Coronary artery (tissue), 2 donors: ENCODE data around the gene CEP97.
A peak's percentile ranks its signal among the peaks of the same experiment; 100 is the strongest.

Source experiments
- DNase-seq: peaks from one replicate; pipeline ENCODE4 v3.0.0-alpha.2; 2017; ENCODE audit warnings: low spot score
- H3K27ac ChIP-seq, 2 donors: fragments of 200-600 bp; sonication (generic); one replicate each; pipeline ENCODE4 v1.5.1; 2016 to 2019
- H3K4me3 ChIP-seq: fragments of 200-600 bp; sonication (generic); 2 replicates; pipeline ENCODE4 v1.5.1; 2016; ENCODE audit warnings: mild to moderate bottlenecking, moderate library complexity
- CTCF ChIP-seq: fragments of 200-600 bp; sonication (generic); IDR thresholded peaks from one replicate; pipeline ENCODE4 v1.5.1; 2019; ENCODE audit warnings: antibody characterized with exemption

Gene CEP97

GRCh38 chr3:101718455-101718854 is 6.0 kb upstream of the CEP97 start:
- no peak overlapping the region for H3K4me3 ChIP-seq
- TF ChIP-seq CTCF = no peak
- DNase-seq = no peak
- H3K27ac ChIP-seq = no peak overlapping the region

GRCh38 chr3:101719604-101720185 is 4.7 kb upstream of the CEP97 start:
- no peak overlapping the region for H3K4me3 ChIP-seq
- no peak for DNase-seq
- TF ChIP-seq CTCF = no peak

GRCh38 chr3:101720851-101721840 is 3.3 kb upstream of the CEP97 start:
- no peak overlapping the region for H3K27ac ChIP-seq

More at GRCh38 chr3:101719604-101720185, 4.7 kb upstream of the CEP97 start:
- H3K27ac ChIP-seq = no peak overlapping the region

GRCh38 chr3:101722394-101723173 is 1.8 kb upstream of the CEP97 start:
- Histone ChIP-seq H3K4me3 (no peak overlapping the region), H3K27ac (no peak overlapping the region)
- TF ChIP-seq CTCF = no peak
- no peak for DNase-seq

More at GRCh38 chr3:101720851-101721840, 3.3 kb upstream of the CEP97 start:
- no peak overlapping the region for H3K4me3 ChIP-seq
- DNase-seq = no peak
- no peak for TF ChIP-seq CTCF

- DNase-seq = peak; percentile 72
- Histone ChIP-seq H3K4me3 (peak overlapping the region; percentile 89), H3K27ac (peak overlapping the region; percentile 65 to 85)
- TF ChIP-seq CTCF = no peak
Measured at GRCh38 chr3:101725194-101725889, 928 bp downstream of the CEP97 start.

GRCh38 chr3:101725890-101726275 is 1.5 kb downstream of the CEP97 start:
- H3K27ac ChIP-seq = no peak overlapping the region
- no peak for TF ChIP-seq CTCF
- no peak for DNase-seq
- peak overlapping the region; percentile 89 for H3K4me3 ChIP-seq
